Omental fat pad (tissue), 4 donors: ENCODE results near the gene ZNF536. TPM values are rescaled to one million over a fixed set of nuclear protein-coding genes. Genes with fewer than 3 reads are reported as not detected.

ENCODE experiments used
- ATAC-seq: fragments of 150-250 bp; one replicate; pipeline ENCODE4 v1.9.1; 2016; ENCODE audit warnings: mild to moderate bottlenecking, moderate library complexity; ENCODE audit not compliant: low FRiP score
- DNase-seq: peaks from one replicate; pipeline ENCODE4 v3.0.0-alpha.2; 2019; ENCODE audit warnings: low spot score
- total RNA-seq, 4 donors: library from RNA; depleted of rRNA; stranded (reverse); fragments of >200 nt; gene quantifications; one replicate each; pipeline ENCODE4 v1.1.0, GENCODE V29; 2016
- TF ChIP-seq, protein P1 (sequence below), 3 donors: fragments of 450-650 bp; IDR thresholded peaks; one replicate each; pipeline ENCODE4 v1.5.1; 2016 to 2017; ENCODE audit warnings: antibody characterized with exemption in 3 of 3, mild to moderate bottlenecking in 3 of 3, moderate library complexity in 2 of 3

The ZNF536 gene
- total RNA-seq, 4 donors from 2014 or later: 0.09 to 1.1 TPM; not detected in 2

GRCh38 chr19:30512176-30513081 is 140.2 kb downstream of the ZNF536 start:
- TF ChIP-seq, protein P1, sequence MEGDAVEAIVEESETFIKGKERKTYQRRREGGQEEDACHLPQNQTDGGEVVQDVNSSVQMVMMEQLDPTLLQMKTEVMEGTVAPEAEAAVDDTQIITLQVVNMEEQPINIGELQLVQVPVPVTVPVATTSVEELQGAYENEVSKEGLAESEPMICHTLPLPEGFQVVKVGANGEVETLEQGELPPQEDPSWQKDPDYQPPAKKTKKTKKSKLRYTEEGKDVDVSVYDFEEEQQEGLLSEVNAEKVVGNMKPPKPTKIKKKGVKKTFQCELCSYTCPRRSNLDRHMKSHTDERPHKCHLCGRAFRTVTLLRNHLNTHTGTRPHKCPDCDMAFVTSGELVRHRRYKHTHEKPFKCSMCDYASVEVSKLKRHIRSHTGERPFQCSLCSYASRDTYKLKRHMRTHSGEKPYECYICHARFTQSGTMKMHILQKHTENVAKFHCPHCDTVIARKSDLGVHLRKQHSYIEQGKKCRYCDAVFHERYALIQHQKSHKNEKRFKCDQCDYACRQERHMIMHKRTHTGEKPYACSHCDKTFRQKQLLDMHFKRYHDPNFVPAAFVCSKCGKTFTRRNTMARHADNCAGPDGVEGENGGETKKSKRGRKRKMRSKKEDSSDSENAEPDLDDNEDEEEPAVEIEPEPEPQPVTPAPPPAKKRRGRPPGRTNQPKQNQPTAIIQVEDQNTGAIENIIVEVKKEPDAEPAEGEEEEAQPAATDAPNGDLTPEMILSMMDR (IDR thresholded peaks at IDR 0.05): no peak
- DNase-seq: no peak
- ATAC-seq: no peak

GRCh38 chr19:30513082-30513411 is 140.9 kb downstream of the ZNF536 start:
- DNase-seq (no peak), ATAC-seq (no peak)
- TF ChIP-seq, protein P1 (IDR thresholded peaks at IDR 0.05): no peak

GRCh38 chr19:30516111-30516510 is 143.9 kb downstream of the ZNF536 start:
- ATAC-seq (no peak), DNase-seq (no peak)
- TF ChIP-seq, protein P1 (IDR thresholded peaks at IDR 0.05): no peak

GRCh38 chr19:30516531-30516930 is 144.3 kb downstream of the ZNF536 start:
- no peak for DNase-seq
- TF ChIP-seq, protein P1 (IDR thresholded peaks at IDR 0.05): no peak

GRCh38 chr19:30518965-30519606 is 146.9 kb downstream of the ZNF536 start:
- DNase-seq: no peak
- ATAC-seq: no peak
- TF ChIP-seq, protein P1 (IDR thresholded peaks at IDR 0.05): no peak

More at GRCh38 chr19:30516531-30516930, 144.3 kb downstream of the ZNF536 start:
- ATAC-seq: no peak

GRCh38 chr19:30519607-30520205 is 147.5 kb downstream of the ZNF536 start:
- ATAC-seq (no peak), DNase-seq (no peak)
- TF ChIP-seq, protein P1 (IDR thresholded peaks at IDR 0.05): no peak
